Omental fat pad (tissue), 4 donors: ENCODE results near the gene POLH. TPM values are rescaled to one million over a fixed set of nuclear protein-coding genes. Genes with fewer than 3 reads are reported as not detected.
"Not testable (repeated sequence)": the region's sequence is repeated elsewhere in the genome, so short reads cannot be mapped to it uniquely, and the experiment has no call there.

Experiments
- ATAC-seq: fragments of 150-250 bp; one replicate; pipeline ENCODE4 v1.9.1; 2016; ENCODE audit warnings: mild to moderate bottlenecking, moderate library complexity; ENCODE audit not compliant: low FRiP score
- DNase-seq: peaks from one replicate; pipeline ENCODE4 v3.0.0-alpha.2; 2019; ENCODE audit warnings: low spot score
- total RNA-seq, 4 donors: library from RNA; depleted of rRNA; stranded (reverse); fragments of >200 nt; gene quantifications; one replicate each; pipeline ENCODE4 v1.1.0, GENCODE V29; 2016
- TF ChIP-seq, protein P1 (sequence below), 3 donors: fragments of 450-650 bp; IDR thresholded peaks; one replicate each; pipeline ENCODE4 v1.5.1; 2016 to 2017; ENCODE audit warnings: antibody characterized with exemption in 3 of 3, mild to moderate bottlenecking in 3 of 3, moderate library complexity in 2 of 3

POLH gene
- total RNA-seq, result 10 to 100 TPM in 1 of 4 donors, 1 to 10 TPM in 3; 8.3 to 11.0 (median 9.2) TPM

GRCh38 chr6:43575772-43576551, at the start of gene POLH, which contains the start of gene XPO5:
Gene POLH (plus strand): TSS chr6:43576185. CDS start chr6:43582320, 6,135 bp downstream.
Gene XPO5 (minus strand): TSS chr6:43576038. CDS start chr6:43575864, 174 bp downstream.
- DNase-seq (peak; percentile 64), ATAC-seq (peak; percentile 97)
- TF ChIP-seq, protein P1, sequence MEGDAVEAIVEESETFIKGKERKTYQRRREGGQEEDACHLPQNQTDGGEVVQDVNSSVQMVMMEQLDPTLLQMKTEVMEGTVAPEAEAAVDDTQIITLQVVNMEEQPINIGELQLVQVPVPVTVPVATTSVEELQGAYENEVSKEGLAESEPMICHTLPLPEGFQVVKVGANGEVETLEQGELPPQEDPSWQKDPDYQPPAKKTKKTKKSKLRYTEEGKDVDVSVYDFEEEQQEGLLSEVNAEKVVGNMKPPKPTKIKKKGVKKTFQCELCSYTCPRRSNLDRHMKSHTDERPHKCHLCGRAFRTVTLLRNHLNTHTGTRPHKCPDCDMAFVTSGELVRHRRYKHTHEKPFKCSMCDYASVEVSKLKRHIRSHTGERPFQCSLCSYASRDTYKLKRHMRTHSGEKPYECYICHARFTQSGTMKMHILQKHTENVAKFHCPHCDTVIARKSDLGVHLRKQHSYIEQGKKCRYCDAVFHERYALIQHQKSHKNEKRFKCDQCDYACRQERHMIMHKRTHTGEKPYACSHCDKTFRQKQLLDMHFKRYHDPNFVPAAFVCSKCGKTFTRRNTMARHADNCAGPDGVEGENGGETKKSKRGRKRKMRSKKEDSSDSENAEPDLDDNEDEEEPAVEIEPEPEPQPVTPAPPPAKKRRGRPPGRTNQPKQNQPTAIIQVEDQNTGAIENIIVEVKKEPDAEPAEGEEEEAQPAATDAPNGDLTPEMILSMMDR (IDR thresholded peaks at IDR 0.05), result no peak

- no peak for ATAC-seq
- no peak for DNase-seq
- TF ChIP-seq, protein P1 (IDR thresholded peaks at IDR 0.05), result no peak
These were observed 43.8 kb upstream of the POLH start for GRCh38 chr6:43532201-43532600.

DNA sequence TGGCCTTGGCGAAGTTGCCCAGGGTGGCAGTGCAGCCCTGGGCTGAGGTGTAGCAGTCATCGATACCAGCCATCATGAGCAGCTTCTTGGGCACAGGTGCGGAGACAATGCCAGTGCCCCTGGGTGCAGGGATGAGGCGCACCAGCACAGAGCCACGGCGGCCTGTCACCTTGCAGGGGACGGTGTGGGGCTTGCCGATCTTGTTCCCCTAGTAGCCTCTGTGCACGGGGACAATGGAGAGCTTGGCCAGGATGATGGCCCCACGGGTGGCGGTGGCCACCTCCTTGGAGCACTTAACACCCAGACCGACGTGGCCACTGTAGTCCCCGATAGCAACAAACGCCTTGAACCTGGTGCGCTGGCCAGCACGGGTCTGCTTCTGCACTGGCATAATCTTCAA, 37.0 kb upstream of the POLH start:
- DNase-seq, ATAC-seq: not testable (repeated sequence)

DNA sequence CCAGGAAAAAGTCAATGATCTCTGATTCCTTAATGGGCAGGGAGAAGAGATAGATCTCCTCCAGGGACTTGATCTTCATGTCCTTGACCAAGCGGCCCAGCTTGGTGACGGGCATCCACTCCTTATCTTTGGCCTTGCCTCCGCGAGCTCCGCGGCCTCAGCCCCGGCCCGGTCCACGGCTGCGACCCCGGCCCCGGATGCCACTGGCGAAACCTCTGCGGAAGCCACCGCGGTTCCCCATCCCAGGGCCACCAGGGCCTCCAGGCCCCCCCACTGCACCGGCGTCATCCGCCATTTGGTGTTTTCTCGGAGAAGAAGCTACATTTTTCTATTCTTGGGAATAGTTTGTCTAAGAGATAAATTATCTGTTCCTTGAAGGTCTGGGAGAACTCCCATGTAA, 36.6 kb upstream of the POLH start:
- DNase-seq, ATAC-seq: not testable (repeated sequence)

DNA sequence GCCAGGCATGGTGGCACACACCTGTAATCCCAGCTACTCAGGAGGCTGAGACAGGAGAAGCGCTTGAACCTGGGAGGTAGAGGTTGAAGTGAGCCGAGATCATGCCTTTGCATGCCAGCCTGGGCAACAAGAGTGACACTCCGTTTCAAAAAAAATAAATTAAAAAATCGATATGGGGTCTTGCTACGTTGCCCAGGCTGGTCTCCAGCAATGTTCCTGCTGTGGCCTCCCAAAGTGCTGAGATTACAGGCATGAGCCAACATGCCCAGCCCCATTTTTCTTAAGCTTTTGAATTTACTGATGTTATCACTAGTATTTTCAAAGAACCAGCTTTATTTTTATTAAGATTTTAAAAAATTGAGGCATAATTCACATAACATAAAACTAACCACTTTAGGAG, 35.5 kb upstream of the POLH start:
- DNase-seq, result no peak
- no peak for ATAC-seq
- TF ChIP-seq, protein P1 (IDR thresholded peaks at IDR 0.05), result no peak

DNA sequence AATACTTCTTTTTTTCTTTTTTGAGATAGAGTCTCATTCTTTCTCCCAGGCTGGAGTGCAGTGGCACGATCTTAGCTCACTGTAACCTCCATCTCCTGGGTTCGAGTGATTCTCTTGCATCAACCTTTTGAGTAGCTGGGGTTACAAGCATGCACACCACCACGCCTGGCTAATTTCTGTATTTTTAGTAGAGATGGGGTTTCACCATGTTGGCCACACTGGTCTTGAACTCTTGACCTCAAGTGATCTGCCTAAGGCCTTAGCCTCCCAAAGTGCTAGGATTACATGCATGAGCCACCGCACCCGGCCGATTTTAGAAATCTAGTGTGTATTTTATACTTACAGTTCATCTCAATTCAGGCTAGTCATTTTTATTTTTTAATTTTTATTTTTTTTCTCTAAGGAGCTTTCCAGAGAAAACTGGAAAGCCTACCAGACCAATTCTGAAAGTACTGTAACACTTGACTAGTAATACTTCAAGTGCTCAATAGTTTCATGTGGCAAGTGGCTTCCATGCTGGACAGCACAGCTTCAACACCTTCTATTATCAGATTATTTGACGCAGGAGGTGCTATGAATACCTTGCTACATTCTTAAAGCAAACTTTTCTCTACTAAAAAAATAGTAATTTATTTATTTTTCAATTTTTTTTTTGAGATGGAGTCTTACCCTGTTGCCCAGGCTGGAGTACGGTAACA, 34.1 kb upstream of the POLH start:
- DNase-seq, result no peak
- TF ChIP-seq, protein P1 (IDR thresholded peaks at IDR 0.05), result no peak
- ATAC-seq, result no peak

- no peak for ATAC-seq
- TF ChIP-seq, protein P1 (IDR thresholded peaks at IDR 0.05), result no peak
- no peak for DNase-seq
These were observed 31.5 kb upstream of the POLH start for GRCh38 chr6:43544461-43544860.

- DNase-seq, result no peak
- TF ChIP-seq, protein P1 (IDR thresholded peaks at IDR 0.05), result no peak
- ATAC-seq, result no peak
These were observed 28.8 kb upstream of the POLH start for GRCh38 chr6:43547222-43547621.

DNA sequence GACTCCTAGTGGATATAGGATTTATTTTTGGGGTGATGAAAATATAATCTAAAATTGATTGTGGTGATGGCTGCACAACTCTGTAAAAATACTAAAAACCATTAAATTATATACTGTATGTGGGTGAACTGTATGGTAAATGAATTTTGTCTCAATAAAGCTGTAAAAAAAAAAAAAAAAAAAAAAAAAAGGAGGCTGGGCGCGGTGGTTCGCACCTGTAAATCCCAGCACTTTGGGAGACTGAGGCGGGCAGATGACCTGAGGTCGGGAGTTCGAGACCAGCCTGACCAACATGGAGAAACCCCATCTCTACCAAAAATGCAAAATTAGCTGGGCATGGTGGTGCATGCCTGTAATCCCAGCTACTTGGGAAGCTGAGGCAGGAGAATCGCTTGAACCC, 18.4 kb upstream of the POLH start:
- ATAC-seq, DNase-seq: not testable (repeated sequence)
